Aorta (tissue), 5 donors: Measurements from ENCODE around the gene THSD4. TPM values are rescaled to one million over a fixed set of nuclear protein-coding genes. Genes with fewer than 3 reads are reported as not detected.
A peak's percentile ranks its signal among the peaks of the same experiment; 100 is the strongest.
"Not testable (repeated sequence)": the region's sequence is repeated elsewhere in the genome, so short reads cannot be mapped to it uniquely, and the experiment has no call there.

Experiments used
- ATAC-seq: fragments of 200-7000 bp; cut with Tn5 transposase; one replicate; pipeline ENCODE4 v1.9.1; 2022; ENCODE audit warnings: moderate library complexity; ENCODE audit not compliant: low FRiP score
- DNase-seq, 2 donors: peaks; one replicate each; pipeline ENCODE4 v3.0.0-alpha.2; 2020
- H3K27ac ChIP-seq, 2 donors: one replicate each; pipeline ENCODE4 v1.5.1; 2013; ENCODE audit warnings: low read length in 2 of 2, mild to moderate bottlenecking in 2 of 2, moderate library complexity in 2 of 2, control low read depth in 1 of 2, inconsistent platforms in 1 of 2, low read depth in 1 of 2
- H3K27me3 ChIP-seq, 2 donors: one replicate each; pipeline ENCODE4 v1.6.1; 2013; ENCODE audit warnings: control low read depth in 1 of 2, low read length in 1 of 2, mild to moderate bottlenecking in 1 of 2, moderate library complexity in 1 of 2; ENCODE audit not compliant: insufficient read depth in 2 of 2, control insufficient read depth in 1 of 2
- H3K36me3 ChIP-seq, 2 donors: one replicate each; pipeline ENCODE4 v1.6.1; 2013; ENCODE audit warnings: control low read depth in 1 of 2, low read length in 1 of 2, mild to moderate bottlenecking in 1 of 2; ENCODE audit not compliant: insufficient read depth in 2 of 2, control insufficient read depth in 1 of 2
- H3K4me1 ChIP-seq, 2 donors: one replicate each; pipeline ENCODE4 v1.6.1; 2013; ENCODE audit warnings: low read length in 2 of 2, control low read depth in 1 of 2, mild to moderate bottlenecking in 1 of 2, moderate library complexity in 1 of 2; ENCODE audit not compliant: insufficient read depth in 2 of 2, control insufficient read depth in 1 of 2
- H3K4me3 ChIP-seq, 2 donors: one replicate each; pipeline ENCODE4 v1.5.1; 2013; ENCODE audit warnings: low read length in 2 of 2, control low read depth in 1 of 2, mild to moderate bottlenecking in 1 of 2
- H3K9me3 ChIP-seq: one replicate; pipeline ENCODE4 v1.6.1; 2013; ENCODE audit warnings: mild to moderate bottlenecking, low read length; ENCODE audit not compliant: control insufficient read depth
- WGBS, 2 donors: extraction: QIAGEN DNeasy Blood & Tissue Kit; methylation state at CpG; one replicate each; pipeline ENCODE4 v1.1.7; 2013; 5-methylcytosine and 5-hydroxymethylcytosine counted together
- intact Hi-C, 2 donors: fragments of 100-400 bp; cut with DNase I; formaldehyde crosslinking; loops; one replicate each; pipeline versions ENCODE4 v1.14.2 to v1.15.0; 2022
- polyA plus RNA-seq, 2 donors: library from polyadenylated mRNA; stranded (reverse); fragments of 200-250 nt; gene quantifications; one replicate each; pipeline ENCODE4 v1.2.3, GENCODE V29; 2013
- total RNA-seq, 2 donors: library from RNA; stranded (reverse); fragmentation: NEBNext Ultra II Directional; extraction: Animal tissue kit (Norgen Biotek cat#: 25700); gene quantifications; one replicate each; pipeline ENCODE4 v1.2.1, GENCODE V29; 2021
- donor health status: healthy with polysubstance abuse.
- donor health status: Bipolar disorder and iron deficiency.
- donor health status: DM: no; HTN: no; CAD: no.
- donor health status: DM: no; HTN: no; CAD: no.
- donor health status: DM: yes; HTN: yes; CAD: no.

THSD4 gene
- total and polyA plus RNA-seq, 4 donors = 6.3 to 143 (median 30.3) TPM

GRCh38 chr15:71203586-71204474 lies 88.6 kb downstream of the THSD4 start:
- intact Hi-C loops = no loop called here
- H3K4me1 ChIP-seq = no peaks in the 10 kb centered on the region
- no peak for DNase-seq
- no peaks in the 10 kb centered on the region for H3K36me3 ChIP-seq
- ATAC-seq = no peak
- 45 to 55% methylated on average over 13 of the region's 13 CpGs for WGBS, 2 donors
- no peak overlapping the region for H3K27ac ChIP-seq
- H3K27me3 ChIP-seq = no peaks in the 10 kb centered on the region
- H3K9me3 ChIP-seq = no peaks in the 10 kb centered on the region
- no peak overlapping the region for H3K4me3 ChIP-seq

DNA sequence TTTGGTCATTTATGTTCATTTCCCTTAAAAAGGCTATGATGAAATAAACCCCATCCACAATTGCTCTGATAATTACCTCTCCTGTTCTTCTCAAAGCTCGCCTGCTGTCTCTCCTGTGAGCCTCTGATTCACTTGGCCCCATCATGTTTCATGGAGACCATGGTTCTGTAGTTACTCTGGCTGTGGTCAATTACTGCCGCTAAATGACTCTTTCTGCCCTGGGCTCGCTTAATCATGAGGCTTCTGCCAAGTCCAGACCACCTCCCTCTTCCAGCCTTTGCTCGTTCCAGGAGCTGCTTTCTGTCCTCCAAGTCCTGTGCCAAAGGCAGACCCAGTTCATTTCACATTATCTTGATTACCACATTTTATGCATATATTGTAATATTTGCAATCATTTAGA lies 91.9 kb downstream of the THSD4 start:
- WGBS, 2 donors = 94 to 98% methylated on average over 4 of the region's 4 CpGs
- no peak overlapping the region for H3K4me3 ChIP-seq
- no peak overlapping the region for H3K27ac ChIP-seq
- no peaks in the 10 kb centered on the region for H3K27me3 ChIP-seq
- H3K4me1 ChIP-seq = peaks cover 0 to 3% of the 10 kb centered on the region in 2 donors
- intact Hi-C loops = no loop called here
- no peaks in the 10 kb centered on the region for H3K36me3 ChIP-seq
- DNase-seq (no peak), ATAC-seq (no peak)
- no peaks in the 10 kb centered on the region for H3K9me3 ChIP-seq

- peak overlapping the region in 1 of 2 donors; percentile 12 for H3K27ac ChIP-seq
- no peaks in the 10 kb centered on the region for H3K27me3 ChIP-seq
- DNase-seq (no peak), ATAC-seq (no peak)
- 17 to 26% methylated on average over 4 of the region's 4 CpGs for WGBS, 2 donors
- H3K36me3 ChIP-seq = no peaks in the 10 kb centered on the region
- H3K4me3 ChIP-seq = no peak overlapping the region
- intact Hi-C loops = loop anchor here in 1 of 2 donors (5.0 kb wide), 1 partner anchor 85 kb away; no protein-coding TSS in a partner anchor
- H3K9me3 ChIP-seq = no peaks in the 10 kb centered on the region
- H3K4me1 ChIP-seq = peaks cover 0 to 8% of the 10 kb centered on the region in 2 donors
Measured at GRCh38 chr15:71212146-71212545, 96.9 kb downstream of the THSD4 start.

DNA sequence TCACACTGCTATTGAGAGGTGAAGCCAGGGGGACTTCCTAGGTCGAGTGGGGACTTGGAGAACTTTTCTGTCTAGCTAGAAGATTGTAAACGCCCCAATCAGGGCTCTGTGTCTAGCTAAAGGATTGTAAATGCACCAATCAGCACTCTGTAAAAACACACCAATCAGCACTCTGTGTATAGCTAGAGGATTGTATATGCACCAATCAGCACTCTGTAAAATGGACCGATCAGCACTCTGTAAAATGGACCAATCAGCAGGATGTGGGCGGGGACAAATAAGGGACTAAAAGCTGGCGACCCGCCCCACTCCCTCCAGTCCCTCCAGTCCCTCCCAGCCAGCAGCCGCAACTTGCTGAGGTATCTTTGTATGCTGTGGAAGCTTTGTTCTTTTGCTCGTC lies 98.7 kb downstream of the THSD4 start:
- intact Hi-C loops = loop anchor here in 1 of 2 donors (5.0 kb wide), 1 partner anchor 87 kb away; no protein-coding TSS in a partner anchor

DNA sequence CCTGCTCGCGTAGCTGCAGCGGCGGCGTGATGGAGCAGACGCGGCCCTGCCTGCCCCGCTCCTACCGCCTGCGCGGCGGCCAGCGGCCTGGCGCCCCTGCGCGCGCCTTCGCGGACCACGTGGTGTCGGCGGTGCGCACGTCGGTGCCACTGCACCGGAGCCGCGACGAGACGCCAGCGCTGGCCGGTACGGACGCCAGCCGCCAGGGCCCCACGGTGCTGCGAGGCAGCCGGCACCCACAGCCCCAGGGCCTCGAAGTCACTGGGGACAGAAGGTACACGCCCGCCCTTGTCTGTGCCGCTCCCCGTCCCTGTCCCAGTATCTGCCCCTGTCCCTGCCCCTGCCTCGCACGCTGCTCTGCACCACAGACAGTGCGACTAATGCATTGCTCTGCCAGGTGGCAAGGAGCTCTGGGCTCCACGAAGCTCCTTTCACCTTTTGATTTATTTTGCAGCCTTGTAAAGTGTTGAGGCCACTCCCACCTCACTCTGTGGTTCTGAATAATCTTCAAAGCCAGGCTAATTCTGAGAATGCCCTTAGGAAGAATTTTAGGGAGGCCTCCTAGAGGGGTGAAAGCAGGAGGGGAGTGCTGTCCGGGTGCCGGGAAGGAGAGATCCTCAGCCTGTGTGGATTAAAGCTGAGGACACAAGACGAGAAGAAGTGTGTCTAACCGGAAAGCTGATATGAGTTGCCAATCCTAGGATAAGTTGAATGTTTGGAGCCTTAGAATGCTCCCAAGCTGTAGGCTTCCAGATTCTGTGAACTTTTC lies 100.0 kb downstream of the THSD4 start:
- no peak for ATAC-seq
- 73 to 76% methylated on average over 43 to 51 of the region's 51 CpGs for WGBS, 2 donors
- no peaks in the 10 kb centered on the region for H3K27me3 ChIP-seq
- peaks cover 5 to 13% of the 10 kb centered on the region in 2 donors for H3K4me1 ChIP-seq
- no peaks in the 10 kb centered on the region for H3K9me3 ChIP-seq
- H3K27ac ChIP-seq = no peak overlapping the region
- H3K36me3 ChIP-seq = no peaks in the 10 kb centered on the region
- DNase-seq = no peak
- no peak overlapping the region for H3K4me3 ChIP-seq
- intact Hi-C loops = loop anchor here in 1 of 2 donors (5.0 kb wide), 1 partner anchor 98 kb away; the partner anchor contains the start of gene THSD4

More for the DNA sequence above, 98.7 kb downstream of the THSD4 start:
- 95 to 98% methylated on average over 8 of the region's 8 CpGs for WGBS, 2 donors
- H3K9me3 ChIP-seq, H3K27ac ChIP-seq, H3K4me3 ChIP-seq, H3K36me3 ChIP-seq, ATAC-seq, H3K4me1 ChIP-seq, H3K27me3 ChIP-seq, DNase-seq: not testable (repeated sequence)

DNA sequence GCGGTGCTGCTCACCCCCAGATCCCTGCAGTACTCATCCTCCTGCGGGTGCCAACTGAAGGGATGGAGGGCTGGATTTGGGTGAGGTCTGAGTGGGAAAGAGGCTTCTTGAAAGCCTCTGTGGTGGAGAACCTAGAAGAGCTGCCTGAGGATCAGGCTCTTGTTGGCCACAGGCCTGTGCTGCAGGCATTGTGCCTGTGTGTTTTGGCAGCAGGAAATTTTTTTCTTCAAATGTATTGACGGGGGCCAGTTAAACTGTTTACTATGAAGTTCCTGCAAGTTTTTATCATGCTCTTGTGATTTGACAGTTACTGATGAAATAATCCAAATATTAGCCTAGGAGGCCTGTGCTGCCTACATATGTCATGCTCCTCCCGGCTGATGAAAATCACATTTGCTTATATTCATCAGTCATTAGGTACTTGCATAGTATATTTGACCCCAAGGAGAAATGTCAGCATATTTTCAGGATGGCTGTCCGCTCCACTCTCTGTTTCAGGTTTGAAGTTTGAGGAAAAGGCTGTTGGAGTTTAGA lies 103.1 kb downstream of the THSD4 start:
- Histone ChIP-seq H3K4me1 (peaks cover 5% of the 10 kb centered on the region in 2 donors), H3K4me3 (no peak overlapping the region), H3K36me3 (no peaks in the 10 kb centered on the region), H3K27me3 (no peaks in the 10 kb centered on the region), H3K9me3 (no peaks in the 10 kb centered on the region), H3K27ac (peak overlapping the region; percentile 15 to 77)
- DNase-seq (no peak), ATAC-seq (no peak)
- intact Hi-C loops = loop anchor here in 1 of 2 donors (5.0 kb wide), 1 partner anchor 101 kb away; the partner anchor contains the start of gene THSD4
- WGBS, 2 donors = 12 to 25% methylated on average over 5 of the region's 5 CpGs

GRCh38 chr15:71219101-71219500 lies 103.8 kb downstream of the THSD4 start:
- Histone ChIP-seq H3K9me3 (no peaks in the 10 kb centered on the region), H3K27me3 (no peaks in the 10 kb centered on the region), H3K36me3 (no peaks in the 10 kb centered on the region), H3K4me3 (no peak overlapping the region), H3K27ac (peak overlapping the region in 1 of 2 donors; percentile 77), H3K4me1 (peaks cover 5% of the 10 kb centered on the region in 2 donors)
- peak; percentile 12 for ATAC-seq
- intact Hi-C loops = loop anchor here in 1 of 2 donors (5.0 kb wide), 1 partner anchor 102 kb away; the partner anchor contains the start of gene THSD4
- no peak for DNase-seq
- WGBS, 2 donors = 17 to 31% methylated on average over 4 of the region's 4 CpGs

GRCh38 chr15:71219645-71220044 lies 104.4 kb downstream of the THSD4 start:
- Histone ChIP-seq H3K27ac (peak overlapping the region in 1 of 2 donors; percentile 81), H3K4me3 (no peak overlapping the region), H3K27me3 (no peaks in the 10 kb centered on the region), H3K36me3 (no peaks in the 10 kb centered on the region), H3K4me1 (peaks cover 5% of the 10 kb centered on the region in 2 donors), H3K9me3 (no peaks in the 10 kb centered on the region)
- ATAC-seq (peak; percentile 34), DNase-seq (no peak)
- 4 to 12% methylated on average over 2 of the region's 2 CpGs for WGBS, 2 donors
- intact Hi-C loops = loop anchor here (5.0 kb wide), 2 partner anchors 58 to 102 kb away; partner anchors contain the start of gene THSD4 (in 2 of the 2)
